K562 (cell line): ENCODE results near the gene ABHD3. TPM values are rescaled to one million over a fixed set of nuclear protein-coding genes. Genes with fewer than 3 reads are reported as not detected.

Source experiments
- HMG20A ChIP-seq: fragments of 450-650 bp; formaldehyde crosslinking; conservative IDR thresholded peaks from 2 replicates; pipeline ENCODE4 v1.4.0; 2020; ENCODE audit warnings: mild to moderate bottlenecking, mixed read lengths
- NELFE ChIP-seq: IDR thresholded peaks from 2 replicates; pipeline ENCODE4 v1.6.1; 2011; ENCODE audit warnings: mild to moderate bottlenecking; ENCODE audit not compliant: insufficient read depth, insufficient read length
- RAD21 ChIP-seq, 2 experiments: fragments of 250-450 bp in 1 of 2; fragments of 450-650 bp in 1 of 2; sonication (Bioruptor Pico) in 1 of 2; formaldehyde crosslinking in 1 of 2; IDR thresholded peaks in 1 of 2; conservative IDR thresholded peaks in 1 of 2; 2 replicates each; pipeline versions ENCODE4 v1.4.0 to v1.8.0; 2020 to 2022; ENCODE audit warnings: mild to moderate bottlenecking in 2 of 2, moderate library complexity in 1 of 2
- ZKSCAN1 ChIP-seq: fragments of 150-350 bp; IDR thresholded peaks from 2 replicates; pipeline ENCODE4 v1.6.1; 2016; ENCODE audit warnings: low read depth, low read length
- polyA plus RNA-seq, 8 experiments: library from polyadenylated mRNA; depleted of rRNA in 4 of 8; stranded (reverse) in 5 of 8; unstranded in 3 of 8; fragments of >200 nt; fragmentation: Nextera tagmentation in 2 of 8; fragmentation: Illumina TruSeq in 1 of 8; extraction: Ambion mirVana in 2 of 8; extraction: Trizol in 1 of 8; gene quantifications; 2 replicates each; pipeline versions ENCODE4 v1.2.1 to v1.2.3, GENCODE V29; 2011 to 2014; ENCODE audit warnings: inconsistent platforms in 1 of 8, missing spikeins in 1 of 8
- total RNA-seq, 7 experiments: library from RNA; depleted of rRNA in 6 of 7; stranded (reverse); fragments of >200 nt in 6 of 7; fragmentation: Illumina TruSeq in 2 of 7; extraction: Trizol in 2 of 7; gene quantifications; 2 replicates each; pipeline versions ENCODE4 v1.2.1 to v1.2.3, GENCODE V29; 2011 to 2021; ENCODE audit warnings: low replicate concordance in 1 of 7
- TF ChIP-seq, protein P1 (sequence below): fragments of 250-450 bp; sonication (Bioruptor Pico); IDR thresholded peaks from 2 replicates; pipeline ENCODE4 v1.4.0; 2020; ENCODE audit warnings: mild to moderate bottlenecking, moderate library complexity, borderline replicate concordance
- TF ChIP-seq, protein P2 (sequence below): fragments of 450-650 bp; IDR thresholded peaks from 2 replicates; pipeline ENCODE4 v1.6.1; 2016; ENCODE audit warnings: borderline replicate concordance
- TF ChIP-seq, protein P3 (sequence below), 2 experiments: fragments of 450-650 bp in 1 of 2; IDR thresholded peaks; 2 replicates each; pipeline ENCODE4 v1.6.1; 2011 to 2017; ENCODE audit warnings: low read depth in 2 of 2, antibody characterized with exemption in 1 of 2, borderline replicate concordance in 1 of 2, low read length in 1 of 2, mild to moderate bottlenecking in 1 of 2, mixed read lengths in 1 of 2; ENCODE audit not compliant: control insufficient read depth in 1 of 2
- TF ChIP-seq, protein P4 (sequence below), 2 experiments: fragments of 450-650 bp; formaldehyde crosslinking in 1 of 2; IDR thresholded peaks; 2 replicates each; pipeline versions ENCODE4 v1.4.0 to v1.6.1; 2014 to 2020; ENCODE audit warnings: mild to moderate bottlenecking in 2 of 2, borderline replicate concordance in 1 of 2, low read depth in 1 of 2

Gene ABHD3
- total and polyA plus RNA-seq, 9 of the 15 experiments (the other 6 are each of a cell fraction or from before 2014, with no cell fraction given) = 6.3 to 38.8 (median 19.4) TPM

DNA sequence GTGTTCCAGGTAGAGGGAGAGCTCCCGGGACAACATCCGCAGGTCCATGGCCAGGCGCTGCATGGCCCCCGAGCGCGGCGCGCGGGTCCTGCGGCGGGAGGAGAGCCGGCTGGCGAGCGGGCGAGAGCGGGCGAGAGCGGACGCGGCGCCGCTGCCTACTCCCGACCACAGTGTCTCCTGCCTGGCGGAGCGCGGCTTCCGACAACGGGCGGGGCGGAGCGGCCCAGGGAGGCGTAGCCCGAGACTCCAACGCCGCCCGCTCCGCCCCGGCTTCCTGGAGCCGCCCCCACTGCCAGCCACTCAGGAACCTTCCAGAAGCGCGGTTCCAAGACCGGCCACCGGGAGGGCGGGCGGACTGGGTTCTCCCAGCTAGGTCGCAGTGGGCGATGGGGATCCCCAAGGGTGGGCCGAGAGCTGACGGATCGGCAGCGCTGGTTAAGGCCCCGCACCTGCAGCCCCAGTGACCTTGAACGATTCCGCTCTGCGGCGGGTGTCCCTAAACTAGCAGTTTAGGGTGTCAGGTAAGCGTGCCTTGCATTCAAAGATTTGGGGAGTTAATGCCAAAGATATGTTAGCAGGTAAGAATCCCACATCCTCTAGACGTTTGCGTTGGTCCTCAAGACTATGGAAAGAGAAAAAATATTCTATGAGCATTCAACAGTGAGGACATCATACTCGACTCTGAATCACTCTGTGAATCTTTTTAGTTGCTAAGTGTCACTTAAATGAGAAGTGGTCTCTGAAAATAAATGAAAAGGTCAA, at the start of gene ABHD3 (continued):
- TF ChIP-seq, protein P1, sequence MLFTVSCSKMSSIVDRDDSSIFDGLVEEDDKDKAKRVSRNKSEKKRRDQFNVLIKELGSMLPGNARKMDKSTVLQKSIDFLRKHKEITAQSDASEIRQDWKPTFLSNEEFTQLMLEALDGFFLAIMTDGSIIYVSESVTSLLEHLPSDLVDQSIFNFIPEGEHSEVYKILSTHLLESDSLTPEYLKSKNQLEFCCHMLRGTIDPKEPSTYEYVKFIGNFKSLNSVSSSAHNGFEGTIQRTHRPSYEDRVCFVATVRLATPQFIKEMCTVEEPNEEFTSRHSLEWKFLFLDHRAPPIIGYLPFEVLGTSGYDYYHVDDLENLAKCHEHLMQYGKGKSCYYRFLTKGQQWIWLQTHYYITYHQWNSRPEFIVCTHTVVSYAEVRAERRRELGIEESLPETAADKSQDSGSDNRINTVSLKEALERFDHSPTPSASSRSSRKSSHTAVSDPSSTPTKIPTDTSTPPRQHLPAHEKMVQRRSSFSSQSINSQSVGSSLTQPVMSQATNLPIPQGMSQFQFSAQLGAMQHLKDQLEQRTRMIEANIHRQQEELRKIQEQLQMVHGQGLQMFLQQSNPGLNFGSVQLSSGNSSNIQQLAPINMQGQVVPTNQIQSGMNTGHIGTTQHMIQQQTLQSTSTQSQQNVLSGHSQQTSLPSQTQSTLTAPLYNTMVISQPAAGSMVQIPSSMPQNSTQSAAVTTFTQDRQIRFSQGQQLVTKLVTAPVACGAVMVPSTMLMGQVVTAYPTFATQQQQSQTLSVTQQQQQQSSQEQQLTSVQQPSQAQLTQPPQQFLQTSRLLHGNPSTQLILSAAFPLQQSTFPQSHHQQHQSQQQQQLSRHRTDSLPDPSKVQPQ = no peak
- TF ChIP-seq, protein P2, sequence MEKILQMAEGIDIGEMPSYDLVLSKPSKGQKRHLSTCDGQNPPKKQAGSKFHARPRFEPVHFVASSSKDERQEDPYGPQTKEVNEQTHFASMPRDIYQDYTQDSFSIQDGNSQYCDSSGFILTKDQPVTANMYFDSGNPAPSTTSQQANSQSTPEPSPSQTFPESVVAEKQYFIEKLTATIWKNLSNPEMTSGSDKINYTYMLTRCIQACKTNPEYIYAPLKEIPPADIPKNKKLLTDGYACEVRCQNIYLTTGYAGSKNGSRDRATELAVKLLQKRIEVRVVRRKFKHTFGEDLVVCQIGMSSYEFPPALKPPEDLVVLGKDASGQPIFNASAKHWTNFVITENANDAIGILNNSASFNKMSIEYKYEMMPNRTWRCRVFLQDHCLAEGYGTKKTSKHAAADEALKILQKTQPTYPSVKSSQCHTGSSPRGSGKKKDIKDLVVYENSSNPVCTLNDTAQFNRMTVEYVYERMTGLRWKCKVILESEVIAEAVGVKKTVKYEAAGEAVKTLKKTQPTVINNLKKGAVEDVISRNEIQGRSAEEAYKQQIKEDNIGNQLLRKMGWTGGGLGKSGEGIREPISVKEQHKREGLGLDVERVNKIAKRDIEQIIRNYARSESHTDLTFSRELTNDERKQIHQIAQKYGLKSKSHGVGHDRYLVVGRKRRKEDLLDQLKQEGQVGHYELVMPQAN = 0 out of 2 replicates have a peak, but pooled peaks have one; percentile 41
- TF ChIP-seq NELFE (no peak), HMG20A (CRISPR knock-in tag) (no peak), RAD21 (CRISPR knock-in tag; conservative IDR thresholded peaks at IDR 0.05 in 1 of 2, IDR thresholded peaks at IDR 0.05 in 1 of 2) (no peak; a peak in 1 of 4 replicates), ZKSCAN1 (no peak)
- TF ChIP-seq, protein P3, sequence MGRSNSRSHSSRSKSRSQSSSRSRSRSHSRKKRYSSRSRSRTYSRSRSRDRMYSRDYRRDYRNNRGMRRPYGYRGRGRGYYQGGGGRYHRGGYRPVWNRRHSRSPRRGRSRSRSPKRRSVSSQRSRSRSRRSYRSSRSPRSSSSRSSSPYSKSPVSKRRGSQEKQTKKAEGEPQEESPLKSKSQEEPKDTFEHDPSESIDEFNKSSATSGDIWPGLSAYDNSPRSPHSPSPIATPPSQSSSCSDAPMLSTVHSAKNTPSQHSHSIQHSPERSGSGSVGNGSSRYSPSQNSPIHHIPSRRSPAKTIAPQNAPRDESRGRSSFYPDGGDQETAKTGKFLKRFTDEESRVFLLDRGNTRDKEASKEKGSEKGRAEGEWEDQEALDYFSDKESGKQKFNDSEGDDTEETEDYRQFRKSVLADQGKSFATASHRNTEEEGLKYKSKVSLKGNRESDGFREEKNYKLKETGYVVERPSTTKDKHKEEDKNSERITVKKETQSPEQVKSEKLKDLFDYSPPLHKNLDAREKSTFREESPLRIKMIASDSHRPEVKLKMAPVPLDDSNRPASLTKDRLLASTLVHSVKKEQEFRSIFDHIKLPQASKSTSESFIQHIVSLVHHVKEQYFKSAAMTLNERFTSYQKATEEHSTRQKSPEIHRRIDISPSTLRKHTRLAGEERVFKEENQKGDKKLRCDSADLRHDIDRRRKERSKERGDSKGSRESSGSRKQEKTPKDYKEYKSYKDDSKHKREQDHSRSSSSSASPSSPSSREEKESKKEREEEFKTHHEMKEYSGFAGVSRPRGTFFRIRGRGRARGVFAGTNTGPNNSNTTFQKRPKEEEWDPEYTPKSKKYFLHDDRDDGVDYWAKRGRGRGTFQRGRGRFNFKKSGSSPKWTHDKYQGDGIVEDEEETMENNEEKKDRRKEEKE (IDR thresholded peaks at IDR 0.05; ENCODE audit: borderline replicate concordance in 1 of 2, control insufficient read depth in 1 of 2, low read depth in 2 of 2, low read length in 1 of 2) = no peak
- TF ChIP-seq, protein P4, sequence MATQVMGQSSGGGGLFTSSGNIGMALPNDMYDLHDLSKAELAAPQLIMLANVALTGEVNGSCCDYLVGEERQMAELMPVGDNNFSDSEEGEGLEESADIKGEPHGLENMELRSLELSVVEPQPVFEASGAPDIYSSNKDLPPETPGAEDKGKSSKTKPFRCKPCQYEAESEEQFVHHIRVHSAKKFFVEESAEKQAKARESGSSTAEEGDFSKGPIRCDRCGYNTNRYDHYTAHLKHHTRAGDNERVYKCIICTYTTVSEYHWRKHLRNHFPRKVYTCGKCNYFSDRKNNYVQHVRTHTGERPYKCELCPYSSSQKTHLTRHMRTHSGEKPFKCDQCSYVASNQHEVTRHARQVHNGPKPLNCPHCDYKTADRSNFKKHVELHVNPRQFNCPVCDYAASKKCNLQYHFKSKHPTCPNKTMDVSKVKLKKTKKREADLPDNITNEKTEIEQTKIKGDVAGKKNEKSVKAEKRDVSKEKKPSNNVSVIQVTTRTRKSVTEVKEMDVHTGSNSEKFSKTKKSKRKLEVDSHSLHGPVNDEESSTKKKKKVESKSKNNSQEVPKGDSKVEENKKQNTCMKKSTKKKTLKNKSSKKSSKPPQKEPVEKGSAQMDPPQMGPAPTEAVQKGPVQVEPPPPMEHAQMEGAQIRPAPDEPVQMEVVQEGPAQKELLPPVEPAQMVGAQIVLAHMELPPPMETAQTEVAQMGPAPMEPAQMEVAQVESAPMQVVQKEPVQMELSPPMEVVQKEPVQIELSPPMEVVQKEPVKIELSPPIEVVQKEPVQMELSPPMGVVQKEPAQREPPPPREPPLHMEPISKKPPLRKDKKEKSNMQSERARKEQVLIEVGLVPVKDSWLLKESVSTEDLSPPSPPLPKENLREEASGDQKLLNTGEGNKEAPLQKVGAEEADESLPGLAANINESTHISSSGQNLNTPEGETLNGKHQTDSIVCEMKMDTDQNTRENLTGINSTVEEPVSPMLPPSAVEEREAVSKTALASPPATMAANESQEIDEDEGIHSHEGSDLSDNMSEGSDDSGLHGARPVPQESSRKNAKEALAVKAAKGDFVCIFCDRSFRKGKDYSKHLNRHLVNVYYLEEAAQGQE (IDR thresholded peaks at IDR 0.05; ENCODE audit: borderline replicate concordance) = no peak; the same call in 1 of the 2 replicates
- TF ChIP-seq, protein P4 (CRISPR knock-in tag; IDR thresholded peaks at IDR 0.05; ENCODE audit: low read depth) = no peak
